WERI-Rb-1 (cell line): ENCODE measurements around the gene TNIK.

Experiments used
- DNase-seq: peaks from one replicate; pipeline ENCODE4 v3.0.0-alpha.2; 2020
- H3K27ac ChIP-seq: fragments of 250-450 bp; sonication (Bioruptor Pico); 2 replicates; pipeline ENCODE4 v1.5.1; 2020; ENCODE audit warnings: mild to moderate bottlenecking, moderate library complexity
- H3K27me3 ChIP-seq: fragments of 250-450 bp; sonication (Bioruptor Pico); 2 replicates; pipeline ENCODE4 v1.5.1; 2021; ENCODE audit warnings: mild to moderate bottlenecking, low read depth, moderate library complexity; ENCODE audit not compliant: insufficient read depth, severe bottlenecking
- H3K36me3 ChIP-seq: fragments of 250-450 bp; sonication (Bioruptor Pico); 2 replicates; pipeline ENCODE4 v1.5.1; 2020; ENCODE audit warnings: mild to moderate bottlenecking, moderate library complexity
- H3K4me3 ChIP-seq: 2 replicates; pipeline ENCODE4 v1.5.1; 2011; ENCODE audit warnings: low read depth, mild to moderate bottlenecking, control low read depth, low read length
- H3K9me3 ChIP-seq: fragments of 250-450 bp; sonication (Bioruptor Pico); 2 replicates; pipeline ENCODE4 v1.5.1; 2021; ENCODE audit warnings: mild to moderate bottlenecking, moderate library complexity; ENCODE audit not compliant: severe bottlenecking
- TF ChIP-seq, protein P1 (sequence below): IDR thresholded peaks from 2 replicates; pipeline ENCODE4 v1.5.1; 2011; ENCODE audit warnings: low read depth, mild to moderate bottlenecking, control low read depth, inconsistent platforms, low read length

Gene TNIK

DNA sequence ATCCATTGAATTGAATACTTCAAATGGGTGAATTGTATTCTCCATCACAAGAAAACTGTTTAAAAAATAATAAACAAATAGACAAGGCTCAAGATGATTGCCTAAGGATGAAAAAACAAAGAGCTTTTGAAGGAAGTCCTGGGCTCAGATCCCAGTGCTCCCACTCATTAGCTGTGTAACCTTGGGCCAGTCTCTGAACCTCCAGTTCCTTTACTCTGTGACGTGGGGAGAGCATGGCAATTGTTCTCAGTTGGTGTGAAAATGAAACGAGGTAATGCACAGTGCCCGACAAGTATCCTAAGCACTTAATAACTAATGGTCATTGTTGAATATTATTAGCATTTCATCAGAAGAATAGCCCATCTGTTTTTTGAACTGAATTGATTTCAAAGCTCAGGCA lies 40.7 kb downstream of the TNIK start:
- no peaks in the 10 kb centered on the region for H3K27me3 ChIP-seq
- H3K9me3 ChIP-seq, result no peaks in the 10 kb centered on the region
- H3K36me3 ChIP-seq, result no peaks in the 10 kb centered on the region
- no peak for DNase-seq
- no peak overlapping the region for H3K27ac ChIP-seq
- H3K4me3 ChIP-seq, result no peak overlapping the region
- TF ChIP-seq, protein P1, sequence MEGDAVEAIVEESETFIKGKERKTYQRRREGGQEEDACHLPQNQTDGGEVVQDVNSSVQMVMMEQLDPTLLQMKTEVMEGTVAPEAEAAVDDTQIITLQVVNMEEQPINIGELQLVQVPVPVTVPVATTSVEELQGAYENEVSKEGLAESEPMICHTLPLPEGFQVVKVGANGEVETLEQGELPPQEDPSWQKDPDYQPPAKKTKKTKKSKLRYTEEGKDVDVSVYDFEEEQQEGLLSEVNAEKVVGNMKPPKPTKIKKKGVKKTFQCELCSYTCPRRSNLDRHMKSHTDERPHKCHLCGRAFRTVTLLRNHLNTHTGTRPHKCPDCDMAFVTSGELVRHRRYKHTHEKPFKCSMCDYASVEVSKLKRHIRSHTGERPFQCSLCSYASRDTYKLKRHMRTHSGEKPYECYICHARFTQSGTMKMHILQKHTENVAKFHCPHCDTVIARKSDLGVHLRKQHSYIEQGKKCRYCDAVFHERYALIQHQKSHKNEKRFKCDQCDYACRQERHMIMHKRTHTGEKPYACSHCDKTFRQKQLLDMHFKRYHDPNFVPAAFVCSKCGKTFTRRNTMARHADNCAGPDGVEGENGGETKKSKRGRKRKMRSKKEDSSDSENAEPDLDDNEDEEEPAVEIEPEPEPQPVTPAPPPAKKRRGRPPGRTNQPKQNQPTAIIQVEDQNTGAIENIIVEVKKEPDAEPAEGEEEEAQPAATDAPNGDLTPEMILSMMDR, result no peak

DNA sequence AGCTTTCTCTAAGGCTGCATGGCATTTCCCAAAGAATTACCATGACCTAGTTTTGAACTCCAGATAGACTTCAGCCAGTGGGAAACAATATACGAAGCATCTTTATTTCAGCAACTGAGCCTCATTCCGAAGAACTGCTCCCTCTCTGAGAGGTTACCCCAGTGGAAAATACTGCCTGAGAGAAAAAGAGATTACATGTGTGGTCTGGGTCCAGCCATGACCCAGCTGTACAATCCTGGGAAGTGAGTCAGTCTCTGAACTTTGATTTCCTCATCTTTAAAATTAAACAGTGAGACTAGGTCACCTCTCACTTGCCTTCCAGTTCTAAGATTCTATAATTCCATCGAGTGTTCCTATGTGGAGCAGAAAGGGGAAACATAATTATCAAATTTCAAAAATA lies 42.4 kb downstream of the TNIK start:
- no peak overlapping the region for H3K27ac ChIP-seq

DNA sequence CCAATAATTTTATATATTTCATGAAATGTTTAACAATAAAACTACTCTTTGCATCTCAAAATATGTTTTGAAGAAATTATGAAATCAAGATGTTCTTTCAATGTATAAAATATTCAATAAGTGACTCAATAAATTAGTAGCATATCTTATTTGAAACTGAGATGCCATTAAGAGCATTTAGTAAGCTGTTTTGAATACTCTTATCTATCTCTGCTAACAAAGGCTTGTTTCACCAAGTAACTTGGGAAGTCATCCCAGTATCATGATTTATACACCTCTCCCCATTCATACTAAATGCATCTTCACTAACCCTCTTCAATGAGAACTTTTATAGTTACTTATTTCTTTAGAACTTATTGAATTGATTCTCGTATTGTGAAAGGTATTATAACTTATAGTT lies 43.1 kb downstream of the TNIK start:
- DNase-seq, result no peak
- no peak overlapping the region for H3K4me3 ChIP-seq
- H3K27me3 ChIP-seq, result no peaks in the 10 kb centered on the region
- H3K36me3 ChIP-seq, result no peaks in the 10 kb centered on the region
- no peak overlapping the region for H3K27ac ChIP-seq
- TF ChIP-seq, protein P1, result no peak
- H3K9me3 ChIP-seq, result no peaks in the 10 kb centered on the region

More for the DNA sequence above, 42.4 kb downstream of the TNIK start:
- Histone ChIP-seq H3K9me3 (no peaks in the 10 kb centered on the region), H3K27me3 (no peaks in the 10 kb centered on the region), H3K4me3 (no peak overlapping the region), H3K36me3 (no peaks in the 10 kb centered on the region)
- TF ChIP-seq, protein P1, result no peak
- DNase-seq, result no peak

DNA sequence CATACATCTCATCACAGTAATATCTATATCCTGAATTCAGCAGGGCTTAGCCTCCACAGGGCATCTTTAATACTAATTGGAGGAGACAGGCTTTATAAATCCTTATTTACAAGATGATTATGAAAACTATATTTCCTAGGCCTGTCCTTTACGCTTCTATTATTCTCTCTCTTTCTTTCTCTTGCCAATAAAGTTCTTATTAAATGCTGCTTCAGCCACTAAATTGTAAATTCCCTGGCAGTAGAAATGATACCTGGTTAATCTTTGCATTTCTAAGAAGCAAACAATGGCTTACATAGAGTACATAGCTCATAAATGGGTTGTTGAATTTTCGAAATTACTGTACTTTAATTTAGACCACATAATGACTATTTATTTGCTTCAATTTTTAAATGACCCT lies 43.5 kb downstream of the TNIK start:
- no peak for DNase-seq
- TF ChIP-seq, protein P1, result no peak
- H3K27ac ChIP-seq, result no peak overlapping the region
- no peaks in the 10 kb centered on the region for H3K27me3 ChIP-seq
- no peak overlapping the region for H3K4me3 ChIP-seq
- no peaks in the 10 kb centered on the region for H3K9me3 ChIP-seq
- no peaks in the 10 kb centered on the region for H3K36me3 ChIP-seq

DNA sequence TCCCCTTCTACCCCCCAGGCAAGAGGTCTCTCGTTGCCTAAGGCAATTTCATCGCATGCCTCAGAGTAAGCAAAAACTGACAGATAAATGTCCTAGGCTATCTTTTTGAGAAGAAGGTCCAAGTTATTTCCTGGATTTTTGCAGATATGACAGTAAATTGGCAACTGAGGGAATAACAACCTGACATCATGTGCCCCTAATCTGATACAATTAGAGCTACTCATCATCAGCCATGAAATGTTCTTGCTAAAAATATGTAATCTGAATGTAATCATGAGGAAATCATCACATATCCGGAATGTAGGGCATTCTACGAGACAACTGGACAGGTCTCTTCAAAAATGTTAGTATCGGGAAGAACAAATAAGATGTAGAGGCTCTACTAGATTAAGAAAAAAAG lies 44.1 kb downstream of the TNIK start:
- no peak for DNase-seq
- Histone ChIP-seq H3K9me3 (no peaks in the 10 kb centered on the region), H3K27me3 (no peaks in the 10 kb centered on the region), H3K4me3 (no peak overlapping the region), H3K27ac (no peak overlapping the region), H3K36me3 (no peaks in the 10 kb centered on the region)
- TF ChIP-seq, protein P1, result no peak

DNA sequence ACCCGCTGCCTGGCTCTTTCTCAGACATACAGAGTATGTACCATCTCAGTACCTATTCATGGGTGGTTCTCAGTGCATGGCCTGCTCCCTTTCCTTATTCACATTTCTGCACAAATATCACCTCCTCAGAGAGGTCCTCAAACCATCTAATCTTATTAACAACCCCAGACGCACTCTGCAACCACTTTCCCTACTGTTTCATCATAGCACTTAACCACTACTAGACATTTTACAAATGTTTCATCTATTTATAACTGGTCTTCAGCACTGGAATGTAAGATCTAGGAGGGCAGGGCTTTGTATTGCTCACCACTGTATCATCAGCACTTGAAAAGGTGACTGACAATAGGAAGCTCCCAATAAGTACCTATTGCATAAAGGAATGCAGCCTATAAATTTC lies 45.1 kb downstream of the TNIK start:
- Histone ChIP-seq H3K4me3 (no peak overlapping the region), H3K36me3 (no peaks in the 10 kb centered on the region), H3K9me3 (no peaks in the 10 kb centered on the region), H3K27ac (no peak overlapping the region), H3K27me3 (no peaks in the 10 kb centered on the region)
- no peak for DNase-seq
- TF ChIP-seq, protein P1, result no peak
